Heart left ventricle (tissue), 16 donors: ENCODE results near the gene RAI1. TPM values are rescaled to one million over a fixed set of nuclear protein-coding genes. Genes with fewer than 3 reads are reported as not detected.

Experiments used
- ATAC-seq, 4 donors: fragments of 200-7000 bp; cut with Tn5 transposase; one replicate each; pipeline ENCODE4 v1.9.1; 2020 to 2022; ENCODE audit warnings: moderate library complexity in 4 of 4, mild to moderate bottlenecking in 3 of 4, moderate number of reproducible peaks in 1 of 4
- DNase-seq, 5 donors: peaks; one replicate each; pipeline ENCODE4 v3.0.0-alpha.2; 2020
- H3K27ac ChIP-seq, 12 donors: fragments of 200-600 bp; sonication (generic) in 4 of 12; one replicate each; pipeline versions ENCODE4 v1.5.0 to v1.8.0; 2016 to 2022; ENCODE audit warnings: mild to moderate bottlenecking in 2 of 12
- H3K27me3 ChIP-seq, 9 donors: fragments of 200-600 bp; sonication (generic) in 2 of 9; one replicate each; pipeline versions ENCODE4 v1.5.1 to v1.8.0; 2016 to 2022; ENCODE audit warnings: mild to moderate bottlenecking in 3 of 9
- H3K36me3 ChIP-seq, 9 donors: fragments of 200-600 bp; sonication (generic) in 2 of 9; one replicate each; pipeline versions ENCODE4 v1.5.0 to v1.8.0; 2018 to 2022; ENCODE audit warnings: mild to moderate bottlenecking in 2 of 9
- H3K4me1 ChIP-seq, 12 donors: fragments of 200-600 bp; sonication (generic) in 4 of 12; one replicate each; pipeline versions ENCODE4 v1.5.0 to v1.8.0; 2016 to 2022; ENCODE audit warnings: mild to moderate bottlenecking in 3 of 12
- H3K4me3 ChIP-seq, 12 donors: fragments of 200-600 bp; sonication (generic) in 4 of 12; one replicate each; pipeline versions ENCODE4 v1.5.0 to v1.8.0; 2017 to 2022; ENCODE audit warnings: mild to moderate bottlenecking in 9 of 12, moderate library complexity in 4 of 12
- H3K9me3 ChIP-seq, 12 donors: fragments of 200-600 bp; sonication (generic) in 4 of 12; one replicate each; pipeline versions ENCODE4 v1.5.0 to v1.8.0; 2016 to 2022; ENCODE audit warnings: mild to moderate bottlenecking in 1 of 12
- POLR2A ChIP-seq, 2 donors: fragments of 450-650 bp; IDR thresholded peaks; one replicate each; pipeline ENCODE4 v1.6.1; 2017; ENCODE audit warnings: antibody characterized with exemption in 2 of 2, mild to moderate bottlenecking in 2 of 2, moderate library complexity in 2 of 2
- WGBS, 4 donors: extraction: QIAGEN DNeasy Blood & Tissue Kit in 2 of 4; methylation state at CpG; one replicate each; pipeline versions ENCODE4 v1.1.5 to v1.1.7; 2013 to 2018; 5-methylcytosine and 5-hydroxymethylcytosine counted together
- intact Hi-C, 10 donors: fragments of 100-400 bp; cut with DNase I; formaldehyde crosslinking; loops; one replicate each; pipeline versions ENCODE4 v1.11.1 to v1.14.2; 2022
- polyA plus RNA-seq, 2 donors: library from polyadenylated mRNA; stranded (reverse); fragments of 200-250 nt; gene quantifications; one replicate each; pipeline ENCODE4 v1.2.3, GENCODE V29; 2013
- total RNA-seq, 9 donors: library from RNA; depleted of rRNA in 2 of 9; stranded (reverse); fragments of >200 nt in 2 of 9; fragmentation: NEBNext Ultra II Directional in 3 of 9; extraction: Animal tissue kit (Norgen Biotek cat#: 25700) in 3 of 9; gene quantifications; one replicate each; pipeline versions ENCODE4 v1.1.0 to v1.2.4, GENCODE V29; 2016 to 2023
- TF ChIP-seq, protein P1 (sequence below), 12 donors: fragments of 200-600 bp; sonication (generic) in 4 of 12; IDR thresholded peaks; one replicate each; pipeline versions ENCODE4 v1.5.0 to v1.8.0; 2018 to 2022; ENCODE audit warnings: antibody characterized with exemption in 12 of 12, mild to moderate bottlenecking in 5 of 12
- donor health status: ischemic (EF 13 %, LVEDD 7.1; RV severe dilation, severe dysfunction).
- donor health status: healthy with polysubstance abuse.
- donor health status: DM: no; HTN: yes; CAD: no.
- donor health status: DM: no; HTN: no; CAD: no.
- donor health status: ischemic (EF 25% LVEDD 6.9; RV normal size, moderate dysfunction).
- donor health status: ischemic (EF 25% LVEDD 5.7; RV mildly dilated, moderate dysfunction).
- donor health status: healthy.
- donor health status: DM: yes; HTN: yes; CAD: no.
- donor health status: ischemic (EF 35%, LVEDD 5.7; RV mildly dilated, moderate dysfunction).
- donor health status: nonischemic (EF 11% LVEDD 7.7; RV severe dilation, severe dysfunction).
- donor health status: DM: yes; HTN: yes; CAD: no.
- donor health status: PGD.
- donor health status: ischemic (EF 29% LVEDD 5.4; RV normal size, mild dysfunction).
- donor health status: nonischemic (EF 23%, LVEDD 6.1; RV moderate dilation, normal function).

The RAI1 gene
- total and polyA plus RNA-seq, 11 donors, result 15.1 to 37.2 (median 20.8) TPM

DNA sequence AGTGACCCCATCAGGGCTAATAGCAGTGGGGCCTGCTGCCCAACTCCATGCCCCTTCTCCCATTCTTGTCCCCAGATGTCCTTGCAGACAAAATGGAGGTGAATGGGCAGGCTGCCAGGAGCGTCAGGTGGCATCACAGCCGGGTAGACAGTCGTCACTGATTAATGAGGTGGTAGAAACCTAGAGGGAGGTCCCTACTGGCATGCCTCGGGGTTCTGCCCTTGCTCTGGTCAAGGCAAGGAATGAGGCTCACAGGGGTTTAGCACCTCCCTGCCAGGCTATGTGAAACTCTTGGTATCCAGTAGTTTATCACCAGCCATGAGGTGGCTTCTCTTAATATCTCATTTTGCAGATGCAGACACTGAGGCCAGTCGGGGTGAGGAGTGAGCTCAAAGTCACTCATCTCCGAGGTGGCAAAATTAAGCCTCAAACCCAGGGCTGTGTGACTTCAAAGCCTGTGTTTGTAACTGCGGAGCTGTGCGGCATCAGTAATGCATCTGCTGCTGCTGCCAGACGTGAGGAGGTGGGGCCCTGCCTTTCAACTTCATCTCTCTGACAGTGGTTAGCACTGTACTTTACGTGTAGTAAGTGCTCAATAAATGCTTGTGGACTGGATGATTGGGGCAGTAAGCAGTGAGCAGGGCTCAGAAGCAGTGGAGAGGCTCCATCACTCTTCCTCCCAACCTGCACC lies 21.3 kb downstream of the RAI1 start:
- WGBS, 4 donors, result 66 to 73% (median 72%) methylated on average over 9 to 10 of the region's 10 CpGs
- no peak for DNase-seq
- ATAC-seq, result no peak
- H3K36me3 ChIP-seq, result no peaks in the 10 kb centered on the region
- no peaks in the 10 kb centered on the region for H3K9me3 ChIP-seq
- H3K27me3 ChIP-seq, result no peaks in the 10 kb centered on the region
- no peak overlapping the region for H3K4me3 ChIP-seq
- TF ChIP-seq POLR2A (IDR thresholded peaks at IDR 0.05), result no peak
- TF ChIP-seq, protein P1, sequence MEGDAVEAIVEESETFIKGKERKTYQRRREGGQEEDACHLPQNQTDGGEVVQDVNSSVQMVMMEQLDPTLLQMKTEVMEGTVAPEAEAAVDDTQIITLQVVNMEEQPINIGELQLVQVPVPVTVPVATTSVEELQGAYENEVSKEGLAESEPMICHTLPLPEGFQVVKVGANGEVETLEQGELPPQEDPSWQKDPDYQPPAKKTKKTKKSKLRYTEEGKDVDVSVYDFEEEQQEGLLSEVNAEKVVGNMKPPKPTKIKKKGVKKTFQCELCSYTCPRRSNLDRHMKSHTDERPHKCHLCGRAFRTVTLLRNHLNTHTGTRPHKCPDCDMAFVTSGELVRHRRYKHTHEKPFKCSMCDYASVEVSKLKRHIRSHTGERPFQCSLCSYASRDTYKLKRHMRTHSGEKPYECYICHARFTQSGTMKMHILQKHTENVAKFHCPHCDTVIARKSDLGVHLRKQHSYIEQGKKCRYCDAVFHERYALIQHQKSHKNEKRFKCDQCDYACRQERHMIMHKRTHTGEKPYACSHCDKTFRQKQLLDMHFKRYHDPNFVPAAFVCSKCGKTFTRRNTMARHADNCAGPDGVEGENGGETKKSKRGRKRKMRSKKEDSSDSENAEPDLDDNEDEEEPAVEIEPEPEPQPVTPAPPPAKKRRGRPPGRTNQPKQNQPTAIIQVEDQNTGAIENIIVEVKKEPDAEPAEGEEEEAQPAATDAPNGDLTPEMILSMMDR (IDR thresholded peaks at IDR 0.05), result no peak
- intact Hi-C loops, result no loop called here
- peak overlapping the region in 1 of 12 donors; percentile 18 for H3K27ac ChIP-seq
- H3K4me1 ChIP-seq, result peaks cover 3 to 74% (median 54%) of the 10 kb centered on the region in 12 donors

DNA sequence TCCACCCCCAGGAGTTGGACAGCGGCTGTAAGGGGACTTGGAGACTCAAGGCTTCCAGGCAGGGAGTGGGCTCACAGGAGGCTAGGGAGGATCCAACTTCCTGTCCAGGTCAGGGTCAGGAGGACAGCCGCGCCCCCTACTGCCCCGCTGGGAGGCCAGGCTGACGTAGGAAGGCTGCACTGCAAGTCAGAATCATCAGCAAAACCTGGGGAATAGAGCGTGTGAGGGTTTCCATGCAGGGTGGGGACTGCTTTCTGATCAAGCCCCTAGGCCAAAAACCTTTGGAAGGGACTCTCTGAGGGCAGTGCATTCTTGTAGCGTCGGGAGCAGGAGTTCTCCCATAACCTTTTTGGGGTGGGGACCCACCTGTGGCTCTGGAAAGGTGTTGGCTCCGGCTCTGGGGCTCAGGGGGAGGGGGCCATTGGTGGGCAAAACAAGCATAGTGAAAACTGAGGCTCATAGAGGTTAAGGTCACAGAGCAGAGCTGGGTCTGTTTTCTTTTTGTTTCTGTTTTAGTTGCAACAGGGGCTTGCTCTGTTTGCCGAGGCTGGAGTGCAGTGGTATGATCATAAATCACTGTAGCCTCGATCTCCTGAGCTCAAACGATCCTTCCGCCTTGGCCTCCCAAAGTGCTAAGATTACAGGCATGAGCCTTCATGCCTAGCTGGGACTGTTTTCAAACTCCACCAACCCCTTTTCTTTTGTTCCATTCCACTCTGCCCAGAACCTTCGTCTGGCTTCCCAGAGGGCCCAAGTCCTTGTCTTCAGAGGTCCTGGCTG lies 22.1 kb downstream of the RAI1 start:
- ATAC-seq (peak in 2 of 4 donors; percentile 32 to 60), DNase-seq (no peak)
- no peaks in the 10 kb centered on the region for H3K9me3 ChIP-seq
- H3K27me3 ChIP-seq, result no peaks in the 10 kb centered on the region
- peak overlapping the region in 1 of 12 donors; percentile 6 for H3K27ac ChIP-seq
- no peaks in the 10 kb centered on the region for H3K36me3 ChIP-seq
- intact Hi-C loops, result no loop called here
- WGBS, 4 donors, result 54 to 70% (median 63%) methylated on average over 13 to 14 of the region's 14 CpGs
- H3K4me3 ChIP-seq, result no peak overlapping the region
- TF ChIP-seq, protein P1 (IDR thresholded peaks at IDR 0.05), result peak in 5 of 12 donors; percentile 17 to 40 (median 19)
- no peak for TF ChIP-seq POLR2A (IDR thresholded peaks at IDR 0.05)
- peaks cover 3 to 66% (median 47%) of the 10 kb centered on the region in 12 donors for H3K4me1 ChIP-seq

DNA sequence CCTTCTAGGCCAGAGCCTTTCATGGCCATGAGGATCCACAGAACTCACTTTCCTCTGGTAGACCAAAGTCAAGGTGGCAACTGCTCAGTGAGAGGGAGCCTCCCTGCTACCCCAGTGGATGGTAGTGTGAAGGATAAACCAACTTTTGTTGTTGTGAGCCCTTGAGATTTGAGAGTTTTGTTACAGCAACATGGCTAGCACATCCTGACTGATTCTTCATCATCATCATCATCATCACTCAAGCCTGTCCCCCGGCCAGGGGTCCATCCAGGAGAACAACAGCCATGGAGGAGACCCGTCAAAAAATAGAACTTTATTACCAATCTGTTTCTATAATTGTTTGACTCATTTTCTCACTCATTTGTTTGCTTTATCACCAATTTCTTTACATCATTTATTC lies 23.7 kb downstream of the RAI1 start:
- no peak overlapping the region for H3K27ac ChIP-seq
- TF ChIP-seq, protein P1 (IDR thresholded peaks at IDR 0.05), result no peak
- TF ChIP-seq POLR2A (IDR thresholded peaks at IDR 0.05), result no peak
- no peaks in the 10 kb centered on the region for H3K9me3 ChIP-seq
- H3K27me3 ChIP-seq, result no peaks in the 10 kb centered on the region
- intact Hi-C loops, result no loop called here
- no peak for ATAC-seq
- no peak for DNase-seq
- H3K36me3 ChIP-seq, result no peaks in the 10 kb centered on the region
- peaks cover 0 to 50% (median 32%) of the 10 kb centered on the region in 12 donors for H3K4me1 ChIP-seq
- H3K4me3 ChIP-seq, result no peak overlapping the region
- WGBS, 4 donors, result 92 to 98% (median 97%) methylated on average over 2 of the region's 2 CpGs
